NB4 (cell line): ENCODE data around the gene GAB2.

Experiments
- CTCF ChIP-seq: IDR thresholded peaks from one replicate; pipeline ENCODE4 v1.5.1; 2012; ENCODE audit warnings: low read depth, low read length
- MAX ChIP-seq: IDR thresholded peaks from 2 replicates; pipeline ENCODE4 v1.6.1; 2011; ENCODE audit warnings: low read depth, low read length
- POLR2A ChIP-seq: IDR thresholded peaks from 2 replicates; pipeline ENCODE4 v1.6.1; 2011; ENCODE audit warnings: mild to moderate bottlenecking; ENCODE audit not compliant: insufficient read length; ENCODE audit errors: extremely low read depth

GRCh38 chr11:78218707-78219492 lies 198.7 kb downstream of the GAB2 start:
- TF ChIP-seq CTCF: no peak
- no peak for TF ChIP-seq POLR2A
- TF ChIP-seq MAX: no peak
